Endothelial cell of umbilical vein (primary cell): ENCODE measurements around the gene FAM171A2. TPM values are rescaled to one million over a fixed set of nuclear protein-coding genes. Genes with fewer than 3 reads are reported as not detected.

Experiments
- BruUV-seq: library from RNA; stranded (reverse); fragments of 400-500 nt; replicated peaks from 2 replicates; lab custom pipeline; 2021; lab: Mats Ljungman, UMichigan
- CTCF ChIA-PET: fragments of 300-600, 350-600 bp; sonication (Branson Sonifier 250); formaldehyde crosslinking; loops from one replicate; lab custom pipeline; 2021; ENCODE audit warnings: antibody characterized with exemption, inconsistent platforms; lab: Charles Lee
- POLR2A ChIA-PET: fragments of 300-600, 350-600 bp; sonication (Branson Sonifier 250); formaldehyde crosslinking; loops from one replicate; lab custom pipeline; 2021; ENCODE audit warnings: antibody characterized with exemption, inconsistent platforms; lab: Charles Lee
- DNase-seq: peaks from one replicate; pipeline ENCODE4 v3.0.0-alpha.2; 2011; ENCODE audit warnings: low read depth, low spot score
- FAIRE-seq: peaks from 2 replicates; lab custom pipeline; 2011; peaks lifted over from hg19 to GRCh38; lab: Jason Lieb, UNC
- H2AFZ ChIP-seq: 2 replicates; pipeline ENCODE4 v1.6.0; 2012; ENCODE audit warnings: low read depth, low read length, control low read depth, inconsistent platforms
- H3K27ac ChIP-seq: 2 replicates; pipeline ENCODE4 v1.5.1; 2011; ENCODE audit warnings: low read depth, mild to moderate bottlenecking, control low read depth, low read length, moderate library complexity; ENCODE audit not compliant: insufficient read depth
- H3K27me3 ChIP-seq, 2 experiments: 2 replicates each; pipeline versions ENCODE4 v1.6.0 to v1.6.1; 2011; ENCODE audit warnings: low read length in 2 of 2, mixed read lengths in 1 of 2; ENCODE audit not compliant: control insufficient read depth in 2 of 2, insufficient read depth in 2 of 2
- H3K36me3 ChIP-seq, 2 experiments: 2 replicates in 1 of 2; 3 replicates in 1 of 2; pipeline ENCODE4 v1.5.1; 2011; ENCODE audit warnings: low read length in 2 of 2, mild to moderate bottlenecking in 1 of 2, moderate library complexity in 1 of 2; ENCODE audit not compliant: control insufficient read depth in 2 of 2, insufficient read depth in 2 of 2; ENCODE audit errors: extremely low read depth in 1 of 2
- H3K4me1 ChIP-seq: 3 replicates; pipeline ENCODE4 v1.5.1; 2011; ENCODE audit warnings: mild to moderate bottlenecking, low read length; ENCODE audit not compliant: control insufficient read depth, insufficient read depth; ENCODE audit errors: extremely low read depth
- H3K4me2 ChIP-seq: 2 replicates; pipeline ENCODE4 v1.6.1; 2011; ENCODE audit warnings: low read length, control low read depth, mixed read lengths; ENCODE audit not compliant: insufficient read depth
- H3K4me3 ChIP-seq, 3 experiments: fragments of 200-600 bp in 1 of 3; sonication (generic), shearing (Covaris generic) in 1 of 3; replicated peaks in 1 of 3; 2 replicates each; pipeline ENCODE4 v1.5.1; 2011 to 2016; ENCODE audit warnings: control low read depth in 3 of 3, low read length in 3 of 3, mild to moderate bottlenecking in 2 of 3, inconsistent platforms in 1 of 3, low read depth in 1 of 3, moderate library complexity in 1 of 3; ENCODE audit not compliant: insufficient read depth in 1 of 3
- H3K79me2 ChIP-seq: 2 replicates; pipeline ENCODE4 v1.6.0; 2012; ENCODE audit warnings: low read length, inconsistent platforms; ENCODE audit not compliant: control insufficient read depth, insufficient read depth
- H3K9ac ChIP-seq: replicated peaks from 2 replicates; pipeline ENCODE3; 2011; ENCODE audit warnings: low read length, control low read depth; ENCODE audit not compliant: insufficient read depth; ENCODE audit errors: extremely low read depth
- H3K9me1 ChIP-seq: replicated peaks from 3 replicates; pipeline ENCODE4 v1.6.0; 2011; ENCODE audit warnings: mild to moderate bottlenecking, low read length; ENCODE audit not compliant: control insufficient read depth, insufficient read depth; ENCODE audit errors: extremely low read depth
- H3K9me3 ChIP-seq: replicated peaks from 2 replicates; pipeline ENCODE4 v1.5.1; 2012; ENCODE audit warnings: low read length, inconsistent platforms; ENCODE audit not compliant: control insufficient read depth, insufficient read depth
- H4K20me1 ChIP-seq: replicated peaks from 2 replicates; pipeline ENCODE3; 2011; ENCODE audit warnings: mild to moderate bottlenecking, low read length; ENCODE audit not compliant: control insufficient read depth, insufficient read depth; ENCODE audit errors: extremely low read depth
- EZH2 ChIP-seq: IDR thresholded peaks from 2 replicates; pipeline ENCODE4 v1.6.1; 2012; ENCODE audit warnings: borderline replicate concordance, low read depth, mild to moderate bottlenecking, moderate library complexity, low read length, inconsistent platforms; ENCODE audit not compliant: severe bottlenecking
- FOS ChIP-seq: IDR thresholded peaks from 2 replicates; pipeline ENCODE4 v1.6.1; 2011; ENCODE audit warnings: mild to moderate bottlenecking, low read length, moderate library complexity, borderline replicate concordance; ENCODE audit not compliant: insufficient read depth
- GATA2 ChIP-seq: IDR thresholded peaks from 2 replicates; pipeline ENCODE4 v1.7.0; 2011; ENCODE audit warnings: low read depth, mild to moderate bottlenecking, moderate library complexity, mixed read lengths, low read length; ENCODE audit not compliant: insufficient read length, insufficient read depth
- JUN ChIP-seq: IDR thresholded peaks from 2 replicates; pipeline ENCODE4 v1.6.1; 2011; ENCODE audit warnings: borderline replicate concordance, low read depth; ENCODE audit not compliant: insufficient read length, insufficient read depth
- MYC ChIP-seq: IDR thresholded peaks from one replicate; pipeline ENCODE4 v1.6.1; 2011; ENCODE audit warnings: mild to moderate bottlenecking, low read depth, low read length
- POLR2A ChIP-seq: IDR thresholded peaks from 2 replicates; pipeline ENCODE4 v1.6.1; 2012; ENCODE audit warnings: low read depth, mild to moderate bottlenecking, control low read depth, low read length
- POLR2AphosphoS5 ChIP-seq: IDR thresholded peaks from 2 replicates; pipeline ENCODE4 v1.6.1; 2012; ENCODE audit warnings: low read depth, mild to moderate bottlenecking, control low read depth, low read length, moderate library complexity; ENCODE audit not compliant: insufficient read depth
- dilution Hi-C: fragments of 300-500 bp; cut with MboI; formaldehyde crosslinking; loops from one replicate; pipeline ENCODE4 v1.15.0; 2019; ENCODE audit warnings: low sequenced_read_pairs; ENCODE audit not compliant: extremely low pct_ligation_motif_present
- intact Hi-C: fragments of 100-400 bp; cut with micrococcal nuclease; formaldehyde crosslinking; loops from one replicate; pipeline ENCODE4 v1.10.0; 2022
- polyA plus RNA-seq, 4 experiments: library from polyadenylated mRNA; depleted of rRNA in 3 of 4; stranded (reverse) in 3 of 4; unstranded in 1 of 4; fragments of >200 nt; gene quantifications; 2 replicates each; pipeline versions ENCODE4 v1.2.1 to v1.2.3, GENCODE V29; 2011 to 2012; ENCODE audit warnings: missing spikeins in 1 of 4
- total RNA-seq: library from RNA; stranded (reverse); gene quantifications from 2 replicates; pipeline ENCODE4 v1.2.3, GENCODE V29; 2021
- TF ChIP-seq, protein P1 (sequence below): IDR thresholded peaks from 2 replicates; pipeline ENCODE4 v1.6.1; 2011; ENCODE audit not compliant: insufficient read depth, insufficient read length
- TF ChIP-seq, protein P2 (sequence below), 2 donors: IDR thresholded peaks; 1 replicate in 1 of 2; 2 replicates in 1 of 2; pipeline ENCODE4 v1.5.1; 2011; ENCODE audit warnings: low read length in 2 of 2, mild to moderate bottlenecking in 2 of 2, moderate library complexity in 2 of 2, control low read depth in 1 of 2, inconsistent platforms in 1 of 2, low read depth in 1 of 2; ENCODE audit not compliant: insufficient read depth in 1 of 2; ENCODE audit errors: extremely low read depth in 1 of 2

Gene FAM171A2
- total and polyA plus RNA-seq, 2 donors (not counting 3 experiments of a cell fraction or from before 2014, with no cell fraction given): 11.3 to 13.4 TPM

DNA sequence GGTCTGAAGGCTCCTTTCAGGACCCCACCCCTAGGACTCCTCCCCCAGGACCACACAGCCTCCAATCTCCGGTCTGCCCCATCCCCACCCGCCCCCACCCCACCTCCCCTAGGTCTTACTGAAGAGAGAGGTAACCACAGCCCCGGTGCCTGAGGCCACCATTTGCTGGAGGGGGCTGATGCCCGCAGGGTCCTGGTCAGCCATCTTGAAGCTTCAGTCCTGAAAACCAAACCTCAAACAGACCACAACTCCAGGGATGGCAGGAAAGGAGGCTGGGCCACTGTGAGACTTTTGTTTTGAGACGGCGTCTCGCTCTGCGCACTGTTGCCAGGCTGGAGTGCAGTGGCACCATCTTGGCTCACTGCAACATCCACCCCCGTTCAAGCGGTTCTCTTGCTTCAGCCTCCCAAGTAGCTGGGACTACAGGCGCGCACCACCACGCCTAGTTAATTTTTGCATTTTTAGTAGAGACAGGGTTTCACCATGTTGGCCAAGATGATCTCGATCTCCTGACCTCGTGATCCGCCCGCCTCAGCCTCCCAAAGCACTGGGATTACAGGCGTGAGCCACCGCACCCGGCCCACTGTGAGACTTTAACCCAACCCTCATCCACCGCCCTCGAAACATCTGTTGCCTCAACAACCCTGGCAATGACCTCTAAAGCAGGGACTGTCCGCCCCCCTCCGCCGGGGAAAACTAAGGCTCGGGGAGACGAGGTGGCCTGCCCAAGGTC is 40.1 kb downstream of the FAM171A2 start:
- no peaks in the 10 kb centered on the region for H4K20me1 ChIP-seq
- H3K27ac ChIP-seq: no peak overlapping the region
- TF ChIP-seq, protein P1, sequence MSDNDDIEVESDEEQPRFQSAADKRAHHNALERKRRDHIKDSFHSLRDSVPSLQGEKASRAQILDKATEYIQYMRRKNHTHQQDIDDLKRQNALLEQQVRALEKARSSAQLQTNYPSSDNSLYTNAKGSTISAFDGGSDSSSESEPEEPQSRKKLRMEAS: no peak
- no peak for TF ChIP-seq EZH2
- no peak for TF ChIP-seq GATA2
- TF ChIP-seq POLR2AphosphoS5: no peak
- TF ChIP-seq, protein P2, sequence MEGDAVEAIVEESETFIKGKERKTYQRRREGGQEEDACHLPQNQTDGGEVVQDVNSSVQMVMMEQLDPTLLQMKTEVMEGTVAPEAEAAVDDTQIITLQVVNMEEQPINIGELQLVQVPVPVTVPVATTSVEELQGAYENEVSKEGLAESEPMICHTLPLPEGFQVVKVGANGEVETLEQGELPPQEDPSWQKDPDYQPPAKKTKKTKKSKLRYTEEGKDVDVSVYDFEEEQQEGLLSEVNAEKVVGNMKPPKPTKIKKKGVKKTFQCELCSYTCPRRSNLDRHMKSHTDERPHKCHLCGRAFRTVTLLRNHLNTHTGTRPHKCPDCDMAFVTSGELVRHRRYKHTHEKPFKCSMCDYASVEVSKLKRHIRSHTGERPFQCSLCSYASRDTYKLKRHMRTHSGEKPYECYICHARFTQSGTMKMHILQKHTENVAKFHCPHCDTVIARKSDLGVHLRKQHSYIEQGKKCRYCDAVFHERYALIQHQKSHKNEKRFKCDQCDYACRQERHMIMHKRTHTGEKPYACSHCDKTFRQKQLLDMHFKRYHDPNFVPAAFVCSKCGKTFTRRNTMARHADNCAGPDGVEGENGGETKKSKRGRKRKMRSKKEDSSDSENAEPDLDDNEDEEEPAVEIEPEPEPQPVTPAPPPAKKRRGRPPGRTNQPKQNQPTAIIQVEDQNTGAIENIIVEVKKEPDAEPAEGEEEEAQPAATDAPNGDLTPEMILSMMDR (IDR thresholded peaks at IDR 0.05; ENCODE audit: extremely low read depth in 1 of 2, insufficient read depth in 1 of 2, low read depth in 1 of 2, low read length in 2 of 2): no peak
- TF ChIP-seq JUN: no peak
- TF ChIP-seq FOS: no peak
- TF ChIP-seq MYC: no peak
- TF ChIP-seq POLR2A: no peak
- H3K36me3 ChIP-seq: peaks cover 3 to 26% of the 10 kb centered on the region in 2 experiments
- H3K4me2 ChIP-seq: peak overlapping the region; percentile 49
- H3K4me3 ChIP-seq: peak overlapping the region; percentile 13 to 79 (median 52)
- no peaks in the 10 kb centered on the region for H3K27me3 ChIP-seq
- dilution Hi-C loops: no loop called here
- FAIRE-seq (peak; percentile 24), DNase-seq (no peak)
- no TSS peak for BruUV-seq
- H3K9me3 ChIP-seq: no peaks in the 10 kb centered on the region
- no peaks in the 10 kb centered on the region for H3K9me1 ChIP-seq
- H3K9ac ChIP-seq: peak overlapping the region; percentile 74
- intact Hi-C loops: loop anchor here (1.0 to 2.0 kb wide), 4 partner anchors 45 to 113 kb away; no protein-coding TSS in a partner anchor
- peaks cover 9% of the 10 kb centered on the region for H3K4me1 ChIP-seq
- peaks cover 7% of the 10 kb centered on the region for H3K79me2 ChIP-seq
- POLR2A ChIA-PET: interaction anchor here (0.6 kb wide), 1 partner anchor 15 kb away, joined by 6 read pairs; the partner anchor contains the start of gene RUNDC3A
- CTCF ChIA-PET: interaction anchor here (3.1 to 4.9 kb wide), 2 partner anchors 104 to 113 kb away, joined by 33 to 68 read pairs; partner anchors contain the start of gene UBTF
- no peak overlapping the region for H2AFZ ChIP-seq
